Ishikawa (cell line): ENCODE measurements around the gene PPARG.

ENCODE experiments used
- CEBPB ChIP-seq: IDR thresholded peaks from 2 replicates; pipeline ENCODE4 v1.6.1; 2012
- CREB1 ChIP-seq: IDR thresholded peaks from 2 replicates; pipeline ENCODE4 v1.6.1; 2012; ENCODE audit warnings: low read depth
- EGR1 ChIP-seq: IDR thresholded peaks from 2 replicates; pipeline ENCODE4 v1.6.1; 2012
- EP300 ChIP-seq: IDR thresholded peaks from 2 replicates; pipeline ENCODE4 v1.6.1; 2012; ENCODE audit warnings: borderline replicate concordance
- FOXM1 ChIP-seq: IDR thresholded peaks from 2 replicates; pipeline ENCODE4 v1.6.1; 2012; ENCODE audit warnings: low read depth, borderline replicate concordance
- NFIC ChIP-seq: IDR thresholded peaks from 2 replicates; pipeline ENCODE4 v1.6.1; 2012
- RAD21 ChIP-seq: IDR thresholded peaks from 2 replicates; pipeline ENCODE4 v1.6.1; 2012; ENCODE audit warnings: low read depth
- REST ChIP-seq: IDR thresholded peaks from 2 replicates; pipeline ENCODE4 v1.6.1; 2012; ENCODE audit warnings: low read depth, mild to moderate bottlenecking
- TAF1 ChIP-seq: IDR thresholded peaks from 2 replicates; pipeline ENCODE4 v1.6.1; 2012; ENCODE audit warnings: low read depth, mild to moderate bottlenecking
- TCF12 ChIP-seq: IDR thresholded peaks from 2 replicates; pipeline ENCODE4 v1.6.1; 2012; ENCODE audit warnings: low read depth
- TEAD4 ChIP-seq: IDR thresholded peaks from 2 replicates; pipeline ENCODE4 v1.6.1; 2012
- USF1 ChIP-seq: IDR thresholded peaks from 2 replicates; pipeline ENCODE4 v1.6.1; 2012
- YY1 ChIP-seq: IDR thresholded peaks from 2 replicates; pipeline ENCODE4 v1.6.1; 2012; ENCODE audit warnings: low read depth
- ZBTB7A ChIP-seq: IDR thresholded peaks from 2 replicates; pipeline ENCODE4 v1.6.1; 2012; ENCODE audit warnings: low read depth
- TF ChIP-seq, protein P1 (sequence below): IDR thresholded peaks from 2 replicates; pipeline ENCODE4 v1.6.1; 2012

The PPARG gene

GRCh38 chr3:12372741-12373280 lies 83.9 kb downstream of the PPARG start:
- TF ChIP-seq NFIC (no peak), RAD21 (no peak), TEAD4 (no peak), CEBPB (no peak), REST (no peak), TCF12 (no peak), USF1 (no peak), CREB1 (no peak), TAF1 (no peak), EGR1 (no peak), ZBTB7A (no peak), EP300 (no peak), YY1 (no peak)
- TF ChIP-seq, protein P1, sequence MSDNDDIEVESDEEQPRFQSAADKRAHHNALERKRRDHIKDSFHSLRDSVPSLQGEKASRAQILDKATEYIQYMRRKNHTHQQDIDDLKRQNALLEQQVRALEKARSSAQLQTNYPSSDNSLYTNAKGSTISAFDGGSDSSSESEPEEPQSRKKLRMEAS = no peak

DNA sequence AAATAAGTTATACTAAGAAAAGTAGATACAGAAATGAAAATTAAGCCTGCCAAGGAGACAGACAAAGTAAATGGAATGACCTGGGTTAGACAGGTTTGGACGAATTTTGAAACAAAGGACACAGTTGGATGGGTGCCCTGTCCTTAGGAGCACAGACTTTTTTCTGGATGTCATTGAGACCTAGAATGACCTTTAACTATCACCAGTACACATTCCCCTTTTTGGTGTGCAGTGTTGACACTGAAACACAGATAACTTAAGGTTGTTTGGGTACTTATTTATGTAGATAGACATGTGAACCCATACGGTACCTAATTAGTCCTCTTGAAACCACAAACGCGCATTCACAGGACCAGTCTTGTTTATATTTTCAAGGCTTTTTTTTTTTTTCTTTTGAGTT lies 86.7 kb downstream of the PPARG start:
- no peak for TF ChIP-seq CEBPB
- no peak for TF ChIP-seq EP300
- TF ChIP-seq TAF1 = no peak
- TF ChIP-seq NFIC = no peak
- no peak for TF ChIP-seq CREB1

- TF ChIP-seq EP300 (no peak), FOXM1 (no peak), EGR1 (no peak), CREB1 (no peak), ZBTB7A (no peak), TAF1 (no peak), RAD21 (no peak), CEBPB (no peak), TCF12 (no peak)
These were observed 91.0 kb downstream of the PPARG start for GRCh38 chr3:12379640-12380429.

- TF ChIP-seq ZBTB7A = no peak
- TF ChIP-seq TCF12 = no peak
- TF ChIP-seq EGR1 = no peak
- no peak for TF ChIP-seq FOXM1
- no peak for TF ChIP-seq CREB1
- TF ChIP-seq, protein P1 = no peak
- TF ChIP-seq NFIC = no peak
- no peak for TF ChIP-seq REST
These were observed 91.6 kb downstream of the PPARG start for GRCh38 chr3:12380461-12380860.

GRCh38 chr3:12381199-12381598 lies 92.3 kb downstream of the PPARG start:
- TF ChIP-seq YY1 (no peak), EP300 (no peak)

GRCh38 chr3:12383218-12383617 lies 94.3 kb downstream of the PPARG start:
- no peak for TF ChIP-seq YY1
- no peak for TF ChIP-seq TAF1
- TF ChIP-seq CEBPB = no peak
- TF ChIP-seq, protein P1 = no peak
- no peak for TF ChIP-seq NFIC
- TF ChIP-seq ZBTB7A = no peak
- no peak for TF ChIP-seq EP300
- TF ChIP-seq TCF12 = no peak
- no peak for TF ChIP-seq TEAD4
- TF ChIP-seq USF1 = no peak
